ENCODE measurements around the gene DSCAM. TPM values are rescaled to one million over a fixed set of nuclear protein-coding genes. Genes with fewer than 3 reads are reported as not detected.

The DSCAM gene
- total and polyA plus RNA-seq, 8 donors: 0.37 TPM; not detected in 7

DNA sequence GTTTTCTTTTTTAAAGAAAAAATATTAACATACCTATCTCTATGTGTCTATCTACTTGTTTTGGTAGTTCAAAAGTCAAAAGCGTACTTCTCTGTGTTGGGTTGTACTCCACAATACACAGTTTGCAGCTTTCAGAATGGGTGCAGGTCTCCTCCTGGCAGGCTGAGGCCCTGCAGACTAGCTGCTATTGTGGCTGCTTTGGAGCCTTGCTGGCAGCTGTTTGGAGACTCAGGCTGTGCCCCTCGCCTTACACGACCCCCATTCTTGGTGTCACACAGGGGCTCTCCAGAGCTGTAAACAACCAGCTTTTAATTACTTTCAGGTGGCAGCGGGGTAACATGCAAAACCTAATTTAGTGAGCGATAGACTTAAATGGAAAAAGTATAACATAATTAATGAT is 160.4 kb downstream of the DSCAM start:
- DNase-seq: no peak
- no peak overlapping the region for H3K4me3 ChIP-seq
- TF ChIP-seq CTCF (IDR thresholded peaks at IDR 0.05) (no peak), POLR2AphosphoS5 (IDR thresholded peaks at IDR 0.05) (no peak), POLR2A (IDR thresholded peaks at IDR 0.05) (no peak), EP300 (IDR thresholded peaks at IDR 0.05) (no peak)
- H3K4me1 ChIP-seq: no peaks in the 10 kb centered on the region
- intact Hi-C loops (cut with DNase I; ENCODE audit: low total_unique reads): no loop called here
- H3K36me3 ChIP-seq: no peaks in the 10 kb centered on the region
- WGBS, 5 donors: 71 to 83% (median 78%) methylated on average over 5 of the region's 5 CpGs
- H3K27me3 ChIP-seq: no peaks in the 10 kb centered on the region
- H3K27ac ChIP-seq: no peak overlapping the region
- peaks cover 0 to 5% (median 2%) of the 10 kb centered on the region in 4 donors for H3K9me3 ChIP-seq

DNA sequence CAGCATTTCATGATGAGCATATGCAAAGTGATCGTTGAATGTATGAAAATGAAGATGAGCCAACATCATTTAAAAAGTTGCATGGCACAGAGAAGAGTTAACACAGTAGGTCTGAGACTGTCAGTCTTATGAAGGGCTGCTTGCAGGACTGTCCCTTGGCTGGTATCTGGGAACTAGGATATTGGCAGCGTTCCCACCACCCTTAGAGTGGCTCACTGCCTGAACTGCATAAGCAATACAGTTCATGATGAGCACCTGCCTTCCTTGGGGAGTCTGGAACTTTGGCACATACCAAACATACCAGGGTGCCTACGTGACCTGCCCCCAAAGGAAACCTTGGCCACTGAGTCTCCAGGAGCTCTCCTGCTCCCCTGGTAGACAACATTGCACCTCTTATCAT is 161.8 kb downstream of the DSCAM start:
- no peaks in the 10 kb centered on the region for H3K36me3 ChIP-seq
- TF ChIP-seq POLR2A (IDR thresholded peaks at IDR 0.05): no peak
- no peak for DNase-seq
- no peaks in the 10 kb centered on the region for H3K27me3 ChIP-seq
- intact Hi-C loops (cut with DNase I; ENCODE audit: low total_unique reads): no loop called here
- no peak overlapping the region for H3K27ac ChIP-seq
- WGBS, 5 donors: 72 to 85% (median 75%) methylated on average over 3 of the region's 3 CpGs
- H3K4me1 ChIP-seq: no peaks in the 10 kb centered on the region
- H3K9me3 ChIP-seq: peaks cover 0 to 5% (median 2%) of the 10 kb centered on the region in 4 donors
- no peak overlapping the region for H3K4me3 ChIP-seq

GRCh38 chr21:40684726-40685125 is 162.2 kb downstream of the DSCAM start:
- Histone ChIP-seq H3K4me1 (no peaks in the 10 kb centered on the region), H3K36me3 (no peaks in the 10 kb centered on the region), H3K27me3 (no peaks in the 10 kb centered on the region), H3K27ac (no peak overlapping the region), H3K9me3 (peaks cover 0 to 5% (median 2%) of the 10 kb centered on the region in 4 donors), H3K4me3 (no peak overlapping the region)
- TF ChIP-seq POLR2AphosphoS5 (IDR thresholded peaks at IDR 0.05): no peak
- no peak for TF ChIP-seq POLR2A (IDR thresholded peaks at IDR 0.05)
- no peak for TF ChIP-seq EP300 (IDR thresholded peaks at IDR 0.05)
- no peak for TF ChIP-seq CTCF (IDR thresholded peaks at IDR 0.05)
- intact Hi-C loops (cut with DNase I; ENCODE audit: low total_unique reads): no loop called here
- 78 to 89% (median 82%) methylated on average over 2 of the region's 2 CpGs for WGBS, 5 donors
- DNase-seq: no peak

GRCh38 chr21:40683349-40683748 is 163.6 kb downstream of the DSCAM start:
- Histone ChIP-seq H3K27ac (no peak overlapping the region), H3K36me3 (no peaks in the 10 kb centered on the region), H3K4me1 (no peaks in the 10 kb centered on the region), H3K9me3 (peaks cover 0 to 5% (median 2%) of the 10 kb centered on the region in 4 donors), H3K4me3 (no peak overlapping the region), H3K27me3 (no peaks in the 10 kb centered on the region)
- no peak for TF ChIP-seq EP300 (IDR thresholded peaks at IDR 0.05)
- no peak for TF ChIP-seq POLR2AphosphoS5 (IDR thresholded peaks at IDR 0.05)
- TF ChIP-seq POLR2A (IDR thresholded peaks at IDR 0.05): no peak
- TF ChIP-seq CTCF (IDR thresholded peaks at IDR 0.05): no peak
- whole genome bisulfite sequencing, 5 donors: 67 to 71% (median 67%) methylated on average over 5 of the region's 5 CpGs
- no peak for DNase-seq
- intact Hi-C loops (cut with DNase I; ENCODE audit: low total_unique reads): no loop called here

GRCh38 chr21:40681164-40681859 is 165.6 kb downstream of the DSCAM start:
- peak in 1 of 2 donors; percentile 32 for DNase-seq
- intact Hi-C loops (cut with DNase I; ENCODE audit: low total_unique reads): no loop called here
- Histone ChIP-seq H3K27ac (no peak overlapping the region), H3K36me3 (no peaks in the 10 kb centered on the region), H3K4me3 (no peak overlapping the region), H3K4me1 (no peaks in the 10 kb centered on the region), H3K9me3 (peaks cover 0 to 5% (median 2%) of the 10 kb centered on the region in 4 donors), H3K27me3 (no peaks in the 10 kb centered on the region)
- TF ChIP-seq POLR2A (IDR thresholded peaks at IDR 0.05) (no peak), POLR2AphosphoS5 (IDR thresholded peaks at IDR 0.05) (no peak), EP300 (IDR thresholded peaks at IDR 0.05) (no peak), CTCF (IDR thresholded peaks at IDR 0.05) (no peak)
- WGBS, 5 donors: 68 to 82% (median 78%) methylated on average over 9 of the region's 9 CpGs
